ENCODE results near the gene CEP295NL.

DNA sequence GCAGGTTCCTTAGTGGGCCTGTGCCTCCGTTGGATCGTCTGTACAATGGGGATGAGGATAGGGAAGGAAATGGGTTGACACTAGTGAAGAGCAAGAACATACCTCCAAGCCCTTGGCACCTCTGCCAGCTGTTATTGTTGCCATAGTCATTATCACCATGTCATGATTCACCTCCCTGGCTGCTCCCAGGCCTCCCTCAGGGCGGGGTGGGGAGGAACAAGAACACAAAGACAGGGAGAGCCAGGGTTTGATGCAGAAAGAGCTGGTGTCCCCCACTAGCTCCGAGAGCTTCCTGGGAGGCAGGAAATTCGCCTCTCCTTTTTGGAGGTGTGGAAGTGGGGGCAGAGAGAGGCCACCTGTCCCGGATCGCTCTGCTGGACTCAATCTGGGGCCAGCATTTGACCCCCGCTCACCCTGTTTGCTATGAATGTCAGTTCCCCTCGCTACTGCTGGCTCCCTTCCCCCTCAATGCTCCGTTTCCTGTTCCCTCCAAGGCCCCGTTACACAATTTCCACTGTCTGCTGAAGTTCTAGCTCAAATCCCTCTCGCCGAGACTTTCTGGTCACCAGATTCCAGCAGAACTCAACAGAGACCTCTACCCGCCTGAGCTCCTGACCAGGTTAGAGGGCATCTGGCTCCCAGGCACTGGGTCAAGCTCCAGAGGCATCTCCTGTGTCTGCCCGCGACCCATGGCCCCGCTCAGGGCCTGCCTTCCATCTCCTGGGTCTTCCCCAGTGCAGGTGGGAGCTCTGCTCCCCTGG lies 13.1 kb upstream of the CEP295NL start:
- no peak for TF ChIP-seq EZH2 (IDR thresholded peaks at IDR 0.05; ENCODE audit: borderline replicate concordance, low read depth, low read length, poor library complexity, severe bottlenecking)
- TF ChIP-seq CTCF (conservative IDR thresholded peaks at IDR 0.05; ENCODE audit: low read depth, low read length) = no peak
